Stimulated activated naive CD4-positive, alpha-beta T cell treated with Interleukin-2 at 50 U/mL for 16 hours (primary cell): Measurements from ENCODE around the gene SCYGR3.

Source experiments
- DNase-seq: peaks from one replicate; lab custom pipeline; 2025; lab: John Stamatoyannopoulos, UW

SCYGR3 gene, protein sequence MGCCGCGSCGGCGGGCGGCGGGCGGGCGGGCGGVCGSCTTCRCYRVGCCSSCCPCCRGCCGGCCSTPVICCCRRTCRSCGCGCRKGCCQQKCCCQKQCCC

GRCh38 chr2:227614740-227615139 is at the start of gene SCYGR3:
SCYGR3 (minus strand) TSS chr2:227614840; CDS start chr2:227614840, 0 bp downstream.
- no peak for DNase-seq

GRCh38 chr2:227661827-227662226 is 47.2 kb upstream of the SCYGR3 start:
- no peak for DNase-seq

DNA sequence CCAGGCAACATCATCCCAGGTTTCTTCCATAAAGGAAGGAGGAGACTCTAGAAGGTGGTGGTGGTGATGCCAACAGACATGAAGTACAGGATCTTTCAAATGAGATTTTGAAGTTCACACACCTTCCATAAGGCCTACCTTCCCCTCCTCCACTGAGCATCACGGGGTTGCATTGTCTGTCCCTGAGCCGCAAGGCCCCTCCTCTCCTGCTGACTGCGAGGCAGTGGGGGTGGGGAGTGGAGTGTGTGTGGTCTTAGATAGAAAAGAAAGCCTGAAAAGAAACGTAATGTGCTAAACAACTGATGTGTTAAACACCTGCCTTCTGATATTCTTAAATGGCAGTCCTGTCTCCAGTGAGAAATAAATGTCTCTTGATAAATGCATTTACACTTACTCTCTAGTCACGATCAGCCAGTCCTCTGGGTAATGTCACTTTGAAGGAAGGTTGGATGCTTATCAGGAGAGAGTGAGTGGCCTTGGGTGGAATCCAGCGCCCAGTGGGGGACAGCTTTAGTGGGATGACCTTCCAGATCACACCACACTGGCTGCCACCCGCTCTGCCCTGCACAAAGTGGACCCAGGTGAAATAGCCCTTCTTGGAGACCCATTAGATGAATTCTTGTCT is 46.5 kb upstream of the SCYGR3 start:
- no peak for DNase-seq

DNA sequence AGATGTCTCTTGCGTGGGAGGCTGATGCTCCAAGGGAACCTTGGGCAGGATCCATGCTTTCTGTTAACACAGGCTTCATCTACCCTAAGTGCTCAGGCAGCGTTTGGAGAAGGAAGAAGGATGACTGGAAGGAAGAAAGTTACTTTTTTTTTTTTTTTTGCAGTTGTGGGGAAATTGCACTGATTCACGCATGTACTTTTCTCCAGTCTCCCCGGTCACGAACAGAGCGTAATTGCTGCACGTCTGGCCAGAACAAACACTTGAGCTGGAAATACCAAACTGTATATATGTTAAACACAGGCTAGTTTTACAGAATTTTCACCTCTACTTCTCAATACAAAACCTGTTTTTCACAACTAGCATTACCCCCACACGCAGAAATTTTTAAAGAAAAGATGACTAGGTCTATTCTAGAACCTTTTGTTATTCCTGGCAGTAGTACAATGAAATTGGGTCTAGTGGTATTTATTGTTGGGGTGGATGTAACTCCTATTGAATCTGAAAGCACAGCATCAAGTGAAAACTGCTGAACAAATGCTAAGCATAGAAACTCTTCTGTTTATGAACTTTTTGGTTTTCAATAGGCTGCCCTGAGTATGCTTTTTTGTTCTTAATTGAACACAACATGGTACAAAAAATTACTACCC is 42.7 kb upstream of the SCYGR3 start:
- no peak for DNase-seq

GRCh38 chr2:227655454-227655853 is 40.8 kb upstream of the SCYGR3 start:
- DNase-seq: no peak

GRCh38 chr2:227654426-227654825 is 39.8 kb upstream of the SCYGR3 start:
- DNase-seq: no peak

GRCh38 chr2:227653419-227653818 is 38.8 kb upstream of the SCYGR3 start:
- no peak for DNase-seq

GRCh38 chr2:227643990-227644551 is 29.4 kb upstream of the SCYGR3 start:
- no peak for DNase-seq

GRCh38 chr2:227642656-227643055 is 28.0 kb upstream of the SCYGR3 start:
- DNase-seq: no peak

DNA sequence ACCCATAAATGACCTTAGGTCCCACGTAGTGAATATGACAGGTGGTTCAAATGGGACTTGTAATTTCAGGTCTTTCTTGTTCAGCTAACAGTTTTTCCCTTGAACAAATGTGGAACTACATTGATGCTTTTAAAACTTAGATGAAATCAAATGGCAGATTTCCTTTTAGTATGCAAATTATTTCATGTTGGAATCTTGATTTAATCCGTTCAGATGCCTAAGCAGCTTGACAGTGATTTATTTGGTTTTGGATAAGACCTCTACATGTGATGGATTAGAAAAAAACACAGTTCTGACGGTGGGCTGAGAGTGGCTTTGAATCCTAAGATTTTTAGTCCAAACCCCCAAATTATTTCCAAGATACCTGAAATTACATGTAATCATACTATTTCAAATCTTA is 19.6 kb upstream of the SCYGR3 start:
- no peak for DNase-seq

- no peak for DNase-seq
Observed at GRCh38 chr2:227632827-227633226, 18.2 kb upstream of the SCYGR3 start.

DNA sequence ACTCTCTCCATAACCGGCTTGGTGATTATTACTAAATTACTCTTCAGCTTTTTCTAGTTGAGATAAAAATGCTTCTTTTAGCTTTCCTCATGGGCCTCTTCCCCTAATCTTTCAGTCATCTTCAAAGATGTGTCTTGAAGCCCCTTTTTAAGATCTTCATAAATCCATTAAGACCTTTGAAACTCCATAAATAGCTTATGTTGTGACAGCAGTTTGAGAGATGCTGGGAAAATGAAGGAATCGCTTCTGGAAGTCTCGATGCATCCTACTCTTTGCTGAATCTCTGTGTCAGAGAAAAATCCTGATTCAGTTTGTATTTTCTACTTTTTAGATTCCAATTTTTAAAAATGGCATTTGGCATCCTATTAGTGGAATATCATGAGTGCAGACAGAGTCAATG is 15.7 kb upstream of the SCYGR3 start:
- DNase-seq: no peak

GRCh38 chr2:227629435-227629834 is 14.8 kb upstream of the SCYGR3 start:
- no peak for DNase-seq

GRCh38 chr2:227627769-227628168 is 13.1 kb upstream of the SCYGR3 start:
- DNase-seq: no peak

GRCh38 chr2:227626580-227627151 is 12.0 kb upstream of the SCYGR3 start:
- DNase-seq: no peak

- no peak for DNase-seq
Observed at GRCh38 chr2:227625420-227625819, 10.8 kb upstream of the SCYGR3 start.

GRCh38 chr2:227623226-227623625 is 8.6 kb upstream of the SCYGR3 start:
- DNase-seq: no peak

- DNase-seq: no peak
Observed at GRCh38 chr2:227617316-227618230, 2.9 kb upstream of the SCYGR3 start, which contains the start of gene SCYGR4. SCYGR4 (plus strand) TSS chr2:227617498; CDS start chr2:227617498, 0 bp downstream.

DNA sequence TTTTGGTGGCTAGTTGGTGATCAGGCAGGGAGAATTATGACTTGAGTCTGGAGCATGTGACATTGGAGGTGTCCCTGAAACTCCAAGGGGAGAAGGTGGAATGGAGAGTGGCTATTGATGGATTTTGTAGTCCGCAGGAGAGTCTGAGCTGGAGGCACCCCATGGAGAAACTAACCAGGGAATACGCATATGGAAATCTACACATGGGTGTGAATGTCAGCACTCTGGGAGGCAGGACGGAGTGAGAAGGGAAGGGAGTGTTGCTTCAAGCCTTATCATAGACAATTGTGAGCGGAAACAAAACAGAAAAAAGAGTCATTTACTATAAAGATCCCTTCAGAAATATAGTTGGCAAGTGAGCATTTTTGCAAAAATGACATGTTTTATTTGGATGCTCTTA is 2.0 kb upstream of the SCYGR3 start:
- DNase-seq: no peak

- DNase-seq: no peak
Observed at GRCh38 chr2:227615906-227616305, 1.3 kb upstream of the SCYGR3 start.

- no peak for DNase-seq
Observed at GRCh38 chr2:227615181-227615580, 541 bp upstream of the SCYGR3 start.

- DNase-seq: no peak
Observed at GRCh38 chr2:227614246-227614645, 394 bp downstream of the SCYGR3 start.
